ENCODE data around the gene KIAA1586.

- TF ChIP-seq, protein P1, sequence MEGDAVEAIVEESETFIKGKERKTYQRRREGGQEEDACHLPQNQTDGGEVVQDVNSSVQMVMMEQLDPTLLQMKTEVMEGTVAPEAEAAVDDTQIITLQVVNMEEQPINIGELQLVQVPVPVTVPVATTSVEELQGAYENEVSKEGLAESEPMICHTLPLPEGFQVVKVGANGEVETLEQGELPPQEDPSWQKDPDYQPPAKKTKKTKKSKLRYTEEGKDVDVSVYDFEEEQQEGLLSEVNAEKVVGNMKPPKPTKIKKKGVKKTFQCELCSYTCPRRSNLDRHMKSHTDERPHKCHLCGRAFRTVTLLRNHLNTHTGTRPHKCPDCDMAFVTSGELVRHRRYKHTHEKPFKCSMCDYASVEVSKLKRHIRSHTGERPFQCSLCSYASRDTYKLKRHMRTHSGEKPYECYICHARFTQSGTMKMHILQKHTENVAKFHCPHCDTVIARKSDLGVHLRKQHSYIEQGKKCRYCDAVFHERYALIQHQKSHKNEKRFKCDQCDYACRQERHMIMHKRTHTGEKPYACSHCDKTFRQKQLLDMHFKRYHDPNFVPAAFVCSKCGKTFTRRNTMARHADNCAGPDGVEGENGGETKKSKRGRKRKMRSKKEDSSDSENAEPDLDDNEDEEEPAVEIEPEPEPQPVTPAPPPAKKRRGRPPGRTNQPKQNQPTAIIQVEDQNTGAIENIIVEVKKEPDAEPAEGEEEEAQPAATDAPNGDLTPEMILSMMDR (IDR thresholded peaks at IDR 0.05; ENCODE audit: extremely low read depth in 1 of 2, insufficient read depth in 1 of 2, low read depth in 1 of 2, low read length in 2 of 2): no peak
- TF ChIP-seq POLR2A (IDR thresholded peaks at IDR 0.05; ENCODE audit: low read depth, low read length): no peak
- TF ChIP-seq POLR2AphosphoS5 (IDR thresholded peaks at IDR 0.05; ENCODE audit: insufficient read depth, low read depth, low read length): no peak
- no peak for TF ChIP-seq EZH2 (IDR thresholded peaks at IDR 0.05; ENCODE audit: borderline replicate concordance, low read depth, low read length, severe bottlenecking)
Measured at GRCh38 chr6:57094689-57095088, 48.2 kb downstream of the KIAA1586 start.

Data from endothelial cell of umbilical vein (primary cell).